ENCODE data around the gene DNAL4.
"Not testable (repeated sequence)": the region's sequence is repeated elsewhere in the genome, so short reads cannot be mapped to it uniquely, and the experiment has no call there.

The DNAL4 gene

GRCh38 chr22:38827510-38827909 is 33.6 kb upstream of the DNAL4 start:
- no peak for DNase-seq

GRCh38 chr22:38826801-38827200 is 32.9 kb upstream of the DNAL4 start:
- DNase-seq, result no peak

DNA sequence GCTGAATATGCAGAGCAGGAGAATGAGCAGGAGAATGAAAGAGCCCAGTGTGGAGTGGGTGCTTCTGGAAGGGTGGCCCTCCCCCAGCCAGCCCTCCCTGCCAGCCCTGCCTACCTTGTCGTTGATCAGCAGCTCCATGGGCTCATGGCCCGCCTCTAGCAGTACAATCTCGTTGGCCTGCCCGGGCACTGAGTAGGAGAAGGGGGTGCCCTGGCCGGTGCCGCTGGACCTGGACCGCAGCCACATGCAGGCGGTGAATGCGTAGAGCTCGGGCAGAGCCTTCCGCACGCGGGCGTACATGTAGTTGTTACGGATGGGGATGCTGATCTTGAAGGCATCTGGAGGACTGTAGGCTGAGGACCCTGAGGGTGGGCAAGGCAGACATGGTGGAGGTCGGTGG is 32.4 kb upstream of the DNAL4 start:
- DNase-seq, result no peak

GRCh38 chr22:38824585-38824984 is 30.6 kb upstream of the DNAL4 start:
- DNase-seq, result peak in 26 of 51 donors; percentile 6 to 72 (median 40)

- no peak for DNase-seq
These were observed 29.7 kb upstream of the DNAL4 start for GRCh38 chr22:38823637-38824036.

GRCh38 chr22:38823076-38823475 is 29.1 kb upstream of the DNAL4 start:
- no peak for DNase-seq

DNA sequence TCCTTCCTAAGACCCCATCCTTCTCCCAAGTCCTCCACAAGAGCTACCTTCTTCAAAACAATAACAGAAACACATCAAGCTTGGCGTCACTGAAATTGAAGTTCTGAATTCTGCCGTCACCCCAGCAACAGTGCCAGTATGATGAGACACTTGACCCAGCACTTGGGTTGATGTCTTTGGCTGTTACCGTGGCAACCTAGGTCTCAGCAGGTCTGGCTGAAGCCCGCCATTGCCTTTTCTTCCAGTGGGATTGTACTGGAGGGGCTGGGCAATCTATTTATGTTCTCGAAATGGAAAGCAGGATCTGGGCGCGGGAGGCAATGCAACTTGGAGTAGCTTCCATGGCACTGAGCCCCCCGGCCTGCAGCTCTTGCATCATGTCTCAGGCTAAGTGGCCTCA is 26.1 kb upstream of the DNAL4 start:
- peak in 8 of 51 donors; percentile 12 to 62 (median 34) for DNase-seq

- no peak for DNase-seq
These were observed 25.5 kb upstream of the DNAL4 start for GRCh38 chr22:38819387-38819940.

DNA sequence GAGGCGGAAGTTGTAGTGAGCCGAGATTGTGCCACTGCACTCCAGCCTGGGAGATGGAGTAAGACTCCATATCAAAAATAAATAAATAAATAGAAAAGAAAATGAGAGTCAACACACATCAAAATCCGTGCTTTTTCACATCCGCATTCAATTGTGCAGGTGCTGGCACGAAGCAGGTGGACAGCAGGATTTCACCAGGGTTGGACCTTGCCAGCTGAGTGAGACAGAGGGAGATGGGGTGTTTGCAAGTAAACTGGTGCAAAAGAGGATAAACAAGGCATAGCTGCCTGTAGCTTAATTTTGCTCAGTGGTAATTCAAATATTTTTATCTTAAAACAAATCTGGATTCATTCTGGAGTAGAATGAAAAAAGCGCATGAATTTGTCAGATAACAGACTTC is 23.3 kb upstream of the DNAL4 start:
- no peak for DNase-seq

GRCh38 chr22:38815842-38816241 is 21.9 kb upstream of the DNAL4 start:
- no peak for DNase-seq

DNA sequence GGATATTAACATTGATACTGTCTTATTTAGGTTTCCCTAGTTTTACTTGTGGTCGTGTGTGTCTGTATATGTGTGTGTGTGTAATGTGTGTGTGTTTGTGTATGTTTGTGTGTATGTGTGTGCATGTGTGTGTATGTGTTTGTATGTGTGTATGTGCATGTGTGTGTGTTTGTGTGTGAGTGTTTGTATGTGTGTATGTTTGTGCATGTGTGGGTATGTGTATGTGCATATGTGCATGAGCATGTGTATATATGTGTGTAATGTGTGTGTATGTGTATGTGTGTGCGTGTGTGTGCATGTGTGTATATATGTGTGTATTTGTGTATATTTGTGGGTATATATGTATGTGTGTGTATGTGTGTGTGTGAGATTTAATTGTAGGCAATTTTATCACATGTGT is 17.3 kb upstream of the DNAL4 start:
- DNase-seq, result no peak

GRCh38 chr22:38805041-38805593 is 11.2 kb upstream of the DNAL4 start:
- DNase-seq, result not testable (repeated sequence)

- DNase-seq, result peak in 8 of 51 donors; percentile 9 to 43 (median 23)
These were observed 8.8 kb upstream of the DNAL4 start for GRCh38 chr22:38802671-38803121.

GRCh38 chr22:38799265-38800002 is 5.5 kb upstream of the DNAL4 start:
- peak in 1 of 51 donors; percentile 25 for DNase-seq

DNA sequence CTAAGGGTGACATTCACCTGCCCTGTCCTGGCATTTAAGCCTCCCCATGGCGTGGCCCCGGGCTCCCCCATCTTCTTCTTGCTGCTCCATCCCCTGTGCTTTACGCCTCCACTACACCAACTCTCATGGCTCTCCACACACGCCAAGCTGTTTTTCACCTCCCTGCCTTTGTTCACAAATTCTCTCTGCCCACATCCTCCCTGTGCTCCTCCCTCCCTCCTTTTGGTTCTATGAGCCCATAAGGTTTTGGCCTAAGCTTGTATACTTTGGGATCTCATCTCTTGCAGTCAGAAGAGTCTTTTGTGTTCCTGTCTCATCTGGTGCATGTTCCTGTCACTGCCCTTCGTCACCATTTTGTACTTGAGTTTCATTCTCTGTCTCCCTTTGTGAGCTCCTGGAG is 4.6 kb upstream of the DNAL4 start:
- DNase-seq, result no peak

- no peak for DNase-seq
These were observed 2.5 kb upstream of the DNAL4 start for GRCh38 chr22:38796262-38796957.

DNA sequence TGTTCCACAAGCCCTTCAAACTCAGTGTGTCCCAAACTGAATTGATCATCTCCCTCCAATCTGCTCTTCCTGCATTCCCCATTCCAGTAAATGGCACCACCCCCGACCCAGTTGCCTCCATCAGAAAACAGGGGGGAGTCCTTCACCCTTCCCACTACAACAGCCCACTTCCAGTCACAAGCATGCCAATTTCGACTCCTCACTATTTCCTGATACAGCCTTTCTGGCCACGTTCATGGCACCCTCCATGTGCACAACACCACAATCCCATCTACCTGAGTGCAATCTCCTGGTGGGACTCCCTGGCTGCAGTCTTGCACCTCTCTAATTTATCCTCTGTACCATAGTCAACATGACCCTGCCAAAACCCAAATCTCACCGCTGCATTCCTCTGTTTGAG is 1.6 kb upstream of the DNAL4 start:
- no peak for DNase-seq

DNA sequence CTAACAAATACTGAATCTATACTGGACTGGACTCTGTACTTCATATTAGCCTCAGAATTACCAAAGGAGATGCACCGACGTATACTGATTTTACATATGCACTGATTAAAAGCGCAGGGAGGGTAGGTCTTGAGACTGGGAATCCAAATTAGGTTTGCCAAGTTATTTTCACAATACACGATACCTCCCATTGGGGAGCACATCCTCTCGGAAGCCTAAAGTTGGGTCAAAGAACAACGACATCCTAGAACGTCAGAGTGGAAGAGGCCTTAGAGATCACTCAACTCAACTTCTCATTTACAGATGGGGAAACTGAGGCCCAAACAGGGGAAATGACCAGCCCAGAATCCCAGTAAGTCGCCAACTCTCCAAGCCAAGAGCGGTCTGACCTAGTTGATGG is 626 bp downstream of the DNAL4 start:
- peak in 1 of 51 donors; percentile 40 for DNase-seq

DNA sequence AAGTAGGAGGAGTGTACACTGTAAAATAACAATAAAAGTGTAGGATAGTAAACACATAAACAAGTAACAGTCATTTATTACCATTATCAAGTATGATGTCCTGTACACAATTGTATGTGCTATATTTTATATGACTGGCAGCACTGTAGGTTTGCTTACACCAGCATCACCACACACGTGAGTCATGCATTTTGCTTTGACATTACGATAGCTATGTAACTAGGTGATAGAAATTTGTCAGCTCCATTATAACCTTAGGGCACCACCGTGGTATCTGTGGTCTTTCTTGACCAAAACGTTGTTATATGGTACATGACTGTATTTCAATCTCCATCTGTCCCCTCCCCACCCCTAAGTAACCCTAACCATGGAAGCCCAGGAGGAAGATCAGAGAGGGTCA is 1.1 kb downstream of the DNAL4 start:
- DNase-seq, result no peak

GRCh38 chr22:38789606-38790005 is 4.3 kb downstream of the DNAL4 start:
- no peak for DNase-seq

- no peak for DNase-seq
These were observed 5.1 kb downstream of the DNAL4 start for GRCh38 chr22:38788846-38789245.
